ENCODE data around the gene NAA60. TPM values are rescaled to one million over a fixed set of nuclear protein-coding genes. Genes with fewer than 3 reads are reported as not detected.
"Not testable (repeated sequence)": the region's sequence is repeated elsewhere in the genome, so short reads cannot be mapped to it uniquely, and the experiment has no call there.

Gene NAA60
- polyA plus RNA-seq, 4 donors: 66.5 to 71.3 (median 67.4) TPM

- DNase-seq (ENCODE audit: low read depth in 4 of 4, low spot score in 2 of 4): no peak
Observed at GRCh38 chr16:3460585-3460984, 17.1 kb downstream of the NAA60 start.

GRCh38 chr16:3461151-3461550, 17.7 kb downstream of the NAA60 start:
- no peak for DNase-seq (ENCODE audit: low read depth in 4 of 4, low spot score in 2 of 4)

GRCh38 chr16:3465301-3465700, 21.8 kb downstream of the NAA60 start:
- DNase-seq (ENCODE audit: low read depth in 4 of 4, low spot score in 2 of 4): no peak

GRCh38 chr16:3465911-3466584, 22.6 kb downstream of the NAA60 start:
- no peak for DNase-seq (ENCODE audit: low read depth in 4 of 4, low spot score in 2 of 4)

- DNase-seq (ENCODE audit: low read depth in 4 of 4, low spot score in 2 of 4): no peak
Observed at GRCh38 chr16:3467182-3467581, 23.7 kb downstream of the NAA60 start.

- no peak for DNase-seq (ENCODE audit: low read depth in 4 of 4, low spot score in 2 of 4)
Observed at GRCh38 chr16:3467921-3468320, 24.4 kb downstream of the NAA60 start.

GRCh38 chr16:3468501-3468900, 25.0 kb downstream of the NAA60 start:
- DNase-seq (ENCODE audit: low read depth in 4 of 4, low spot score in 2 of 4): no peak

- no peak for DNase-seq (ENCODE audit: low read depth in 4 of 4, low spot score in 2 of 4)
Observed at GRCh38 chr16:3469736-3470135, 26.3 kb downstream of the NAA60 start.

- DNase-seq (ENCODE audit: low read depth in 4 of 4, low spot score in 2 of 4): no peak
Observed at GRCh38 chr16:3470723-3471122, 27.2 kb downstream of the NAA60 start.

- DNase-seq (ENCODE audit: low read depth in 4 of 4, low spot score in 2 of 4): no peak
Observed at GRCh38 chr16:3471518-3472176, 28.2 kb downstream of the NAA60 start.

- no peak for DNase-seq (ENCODE audit: low read depth in 4 of 4, low spot score in 2 of 4)
Observed at GRCh38 chr16:3472878-3473595, 29.6 kb downstream of the NAA60 start.

GRCh38 chr16:3473596-3473943, 30.1 kb downstream of the NAA60 start:
- DNase-seq (ENCODE audit: low read depth in 4 of 4, low spot score in 2 of 4): not testable (repeated sequence)

GRCh38 chr16:3474136-3474779, 30.8 kb downstream of the NAA60 start:
- DNase-seq (ENCODE audit: low read depth in 4 of 4, low spot score in 2 of 4): no peak

- not testable (repeated sequence) for DNase-seq (ENCODE audit: low read depth in 4 of 4, low spot score in 2 of 4)
Observed at GRCh38 chr16:3474870-3475269, 31.4 kb downstream of the NAA60 start.

GRCh38 chr16:3475604-3476375, 32.3 kb downstream of the NAA60 start:
- DNase-seq (ENCODE audit: low read depth in 4 of 4, low spot score in 2 of 4): no peak

- DNase-seq (ENCODE audit: low read depth in 4 of 4, low spot score in 2 of 4): no peak
Observed at GRCh38 chr16:3476409-3476808, 32.9 kb downstream of the NAA60 start.

- no peak for DNase-seq (ENCODE audit: low read depth in 4 of 4, low spot score in 2 of 4)
Observed at GRCh38 chr16:3478242-3478925, 34.9 kb downstream of the NAA60 start.

- no peak for DNase-seq (ENCODE audit: low read depth in 4 of 4, low spot score in 2 of 4)
Observed at GRCh38 chr16:3479654-3480216, 36.3 kb downstream of the NAA60 start.

GRCh38 chr16:3480901-3481695, 37.6 kb downstream of the NAA60 start:
- DNase-seq (ENCODE audit: low read depth in 4 of 4, low spot score in 2 of 4): no peak

Data from left renal cortex interstitium (tissue), 4 donors.